NCI-H345 treated with DMSO at 0.1 percent for 48 hours (cell line): ENCODE measurements around the gene FAM156B.
"Not testable (repeated sequence)": the region's sequence is repeated elsewhere in the genome, so short reads cannot be mapped to it uniquely, and the experiment has no call there.

Experiments
- DNase-seq: peaks from one replicate; lab custom pipeline; 2025; ENCODE audit not compliant: unreplicated experiment; lab: John Stamatoyannopoulos, UW

FAM156B gene

DNA sequence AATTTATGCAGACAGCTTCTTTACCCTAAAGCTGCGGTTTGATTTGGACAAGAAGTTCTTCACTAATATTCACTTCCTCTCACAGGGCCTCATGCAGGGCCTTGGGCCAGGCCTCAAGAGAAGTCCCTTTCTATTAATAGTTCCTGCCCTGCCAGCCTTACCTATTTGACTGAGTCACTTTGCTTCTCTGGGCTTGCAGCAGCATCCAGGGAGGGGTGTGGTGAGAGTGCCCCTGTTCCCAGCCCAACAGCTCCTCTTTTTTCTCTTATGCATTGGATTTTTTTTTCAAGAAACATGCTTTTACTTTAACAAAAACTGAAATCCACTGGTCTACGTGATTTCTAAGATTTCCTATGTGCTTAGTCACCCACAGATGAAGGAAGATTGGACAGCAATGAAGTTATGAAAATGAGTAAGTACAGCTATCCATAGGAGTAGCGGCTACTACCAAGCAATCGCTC, 26.7 kb downstream of the FAM156B start:
- DNase-seq, result no peak

GRCh38 chrX:52930214-52930613, 33.1 kb downstream of the FAM156B start:
- DNase-seq, result not testable (repeated sequence)

DNA sequence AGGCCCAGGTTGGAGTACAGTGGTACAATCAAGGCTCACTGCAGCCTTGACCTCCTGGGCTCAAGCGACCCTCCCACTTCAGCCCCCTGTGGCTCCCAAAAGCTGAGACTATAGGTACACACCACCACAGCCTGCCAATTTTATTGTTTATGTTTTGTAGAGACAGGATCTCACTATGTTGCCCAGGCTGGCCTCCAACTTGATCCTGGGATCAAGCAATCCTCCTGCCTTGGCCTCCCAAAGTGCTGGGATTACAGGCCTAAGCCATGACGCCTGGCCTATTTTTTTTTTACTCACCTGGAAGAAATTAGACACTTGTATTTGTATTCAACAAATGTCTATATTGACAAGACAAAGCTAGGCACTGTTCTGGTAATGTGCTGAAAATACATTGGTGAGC, 36.1 kb downstream of the FAM156B start:
- DNase-seq, result no peak

DNA sequence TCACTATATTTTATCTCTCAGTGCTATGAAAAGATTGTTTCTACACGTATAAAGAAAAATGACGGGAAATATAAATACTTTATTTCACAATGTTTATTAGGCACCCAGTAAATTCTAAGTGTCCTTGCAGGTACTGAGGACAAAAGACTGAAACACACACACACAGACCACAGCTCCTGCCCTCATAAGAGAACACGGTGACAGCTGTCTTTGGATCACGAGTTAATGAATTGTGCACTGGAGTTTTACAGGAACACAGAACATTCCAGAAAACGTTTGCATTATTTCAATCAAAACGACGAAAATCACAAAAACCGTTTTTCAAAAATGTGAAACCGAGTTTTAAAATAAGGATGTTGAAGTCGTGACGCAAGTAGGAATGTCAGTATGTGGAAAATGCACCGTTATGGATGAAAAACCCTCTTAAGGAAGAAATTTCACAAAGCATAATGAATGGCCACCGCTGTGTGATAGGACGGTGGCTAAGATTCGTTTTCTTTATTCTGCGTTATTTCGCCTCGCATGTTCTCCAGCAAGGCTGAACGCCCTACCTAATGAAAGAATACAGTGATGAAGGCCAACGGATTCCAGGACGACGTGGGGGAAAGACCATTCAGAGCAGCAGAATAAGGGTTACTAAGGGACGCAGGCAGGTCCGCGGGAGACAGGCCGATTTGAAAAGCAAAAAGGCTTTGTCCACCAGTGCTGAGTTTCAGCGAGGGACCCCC, 37.0 kb downstream of the FAM156B start:
- peak; percentile 3 for DNase-seq

- peak; percentile 83 for DNase-seq
Measured at GRCh38 chrX:52934704-52935469, 37.8 kb downstream of the FAM156B start.

DNA sequence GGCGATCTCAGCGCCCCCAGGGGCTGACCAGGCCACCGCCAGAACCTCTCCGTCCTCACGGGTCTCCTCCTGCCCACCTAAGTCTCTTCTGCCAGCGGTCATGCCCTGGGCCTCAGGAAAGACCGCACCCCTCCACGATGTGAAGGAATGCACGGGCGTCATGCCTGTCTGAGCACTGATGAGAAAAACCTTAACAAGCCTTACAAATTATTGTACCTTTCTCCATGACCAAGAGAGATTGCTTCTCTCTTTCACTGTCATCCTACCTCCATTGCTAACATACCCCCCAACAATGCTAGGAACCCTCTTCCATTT, 38.3 kb downstream of the FAM156B start:
- not testable (repeated sequence) for DNase-seq

DNA sequence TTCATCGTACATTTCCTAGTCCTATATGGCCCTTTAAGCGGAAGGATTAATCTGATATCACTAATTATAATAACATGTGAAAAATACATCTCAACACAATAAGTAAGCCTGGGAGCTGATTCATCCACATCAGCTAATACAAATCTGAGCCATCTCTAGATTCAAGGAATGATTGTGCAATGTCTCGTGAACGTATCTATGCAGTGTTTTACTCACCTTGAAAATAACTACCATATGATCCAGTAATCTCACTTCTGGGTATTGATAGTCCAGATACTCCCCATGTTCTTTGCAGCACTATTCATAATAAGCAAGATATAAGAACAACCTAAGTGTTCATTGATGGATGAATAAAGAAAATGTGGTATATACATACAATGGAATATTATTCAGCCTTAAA, 43.6 kb downstream of the FAM156B start:
- not testable (repeated sequence) for DNase-seq

DNA sequence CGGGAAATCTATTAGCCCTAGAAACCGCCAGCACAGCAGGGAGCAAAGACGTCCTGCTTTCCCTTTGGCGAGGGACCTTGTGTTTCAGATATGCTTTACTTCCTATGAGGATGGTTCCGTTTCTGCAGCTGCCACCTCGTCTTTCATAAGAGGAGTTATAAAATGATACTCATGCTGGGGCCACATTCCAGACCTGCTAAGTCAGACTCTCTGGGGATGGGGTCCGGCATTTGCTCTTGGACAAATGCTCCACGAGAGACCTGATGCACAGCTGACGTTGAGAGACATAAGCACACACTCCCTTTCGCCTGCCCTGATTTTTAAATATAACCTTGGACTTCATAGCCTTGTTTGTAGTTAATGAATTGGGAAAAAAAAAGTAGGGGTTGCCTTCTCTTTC, 44.6 kb downstream of the FAM156B start:
- not testable (repeated sequence) for DNase-seq

GRCh38 chrX:52945838-52946494, 48.8 kb downstream of the FAM156B start:
- not testable (repeated sequence) for DNase-seq

DNA sequence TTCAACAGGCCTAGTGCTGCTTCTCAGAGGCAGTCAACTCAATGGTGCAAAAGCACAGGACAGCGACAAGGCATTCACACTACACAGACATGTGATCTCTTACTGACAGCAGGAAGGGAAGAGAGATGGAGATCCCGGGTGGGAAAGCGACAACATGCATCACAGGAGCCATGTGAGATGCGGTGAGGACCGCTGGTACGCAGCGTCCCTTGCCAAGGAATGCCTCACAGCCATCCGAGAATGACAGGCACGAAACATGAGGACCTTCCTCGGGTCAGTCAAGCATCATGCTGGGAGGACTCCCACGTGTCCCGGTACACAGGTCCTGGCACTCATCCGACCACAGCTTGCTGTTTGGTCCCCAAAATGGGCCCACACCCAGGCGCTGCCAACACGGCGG, 50.4 kb downstream of the FAM156B start:
- not testable (repeated sequence) for DNase-seq

GRCh38 chrX:52948265-52948664, 51.1 kb downstream of the FAM156B start:
- DNase-seq, result not testable (repeated sequence)

DNA sequence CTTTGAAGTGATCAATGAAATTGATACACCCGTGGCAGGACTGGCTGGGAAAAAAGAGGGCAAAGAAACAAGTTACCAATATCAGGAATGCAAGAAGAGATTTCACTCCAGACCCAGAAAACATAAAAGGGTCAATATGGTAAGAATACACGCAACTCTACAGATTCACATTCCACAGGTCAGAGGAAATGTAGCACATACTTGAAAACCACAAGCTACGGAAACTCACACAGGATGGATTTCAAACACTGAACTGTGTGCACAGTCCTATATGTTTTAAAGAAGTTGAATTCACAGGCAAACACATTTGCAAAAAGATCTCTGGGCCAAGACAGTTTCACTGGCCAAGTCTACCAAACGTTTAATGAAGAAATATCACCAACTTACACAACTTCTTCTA, 52.2 kb downstream of the FAM156B start:
- DNase-seq, result not testable (repeated sequence)

DNA sequence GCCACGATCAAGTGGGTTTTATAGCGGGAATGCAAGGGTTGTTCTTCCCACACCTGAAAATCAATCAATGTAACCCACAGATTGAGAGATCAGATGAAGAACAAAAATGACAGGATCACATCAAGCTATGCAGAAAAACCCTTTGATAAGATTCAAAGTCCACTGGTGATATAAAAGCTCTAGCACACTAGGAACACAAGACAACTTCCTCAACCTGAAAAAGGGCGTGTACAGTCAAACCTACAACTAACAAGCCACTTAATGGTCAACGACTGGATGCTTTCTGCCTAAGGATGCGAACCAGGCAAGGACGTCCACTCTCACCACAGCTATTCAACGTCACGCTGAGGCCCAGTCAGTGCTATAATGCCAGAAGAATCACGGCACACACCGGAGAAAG, 52.8 kb downstream of the FAM156B start:
- not testable (repeated sequence) for DNase-seq
